Thoracic aorta (tissue), 2 donors: Measurements from ENCODE around the gene PRKCZ. TPM values are rescaled to one million over a fixed set of nuclear protein-coding genes. Genes with fewer than 3 reads are reported as not detected.
"Not testable (repeated sequence)": the region's sequence is repeated elsewhere in the genome, so short reads cannot be mapped to it uniquely, and the experiment has no call there.

Source experiments
- ATAC-seq: fragments of 150-250 bp; one replicate; pipeline ENCODE4 v1.8.0; 2017; ENCODE audit warnings: low read depth; ENCODE audit not compliant: insufficient number of reproducible peaks, low FRiP score
- DNase-seq: peaks from one replicate; pipeline ENCODE4 v3.0.0-alpha.2; 2020; ENCODE audit warnings: low spot score
- H3K27ac ChIP-seq, 2 donors: fragments of 200-600 bp; sonication (generic); 1 replicate in 1 of 2; 2 replicates in 1 of 2; pipeline ENCODE4 v1.5.1; 2016; ENCODE audit warnings: mild to moderate bottlenecking in 2 of 2, moderate library complexity in 2 of 2
- H3K27me3 ChIP-seq: fragments of 200-600 bp; sonication (generic); replicated peaks from 2 replicates; pipeline ENCODE4 v1.6.0; 2016; ENCODE audit warnings: mild to moderate bottlenecking; ENCODE audit not compliant: insufficient read depth
- H3K36me3 ChIP-seq: fragments of 200-600 bp; sonication (generic); one replicate; pipeline ENCODE4 v1.5.1; 2016
- H3K4me1 ChIP-seq, 2 donors: fragments of 200-600 bp; sonication (generic); 1 replicate in 1 of 2; 2 replicates in 1 of 2; pipeline versions ENCODE4 v1.5.1 to v1.6.0; 2016; ENCODE audit warnings: low read depth in 2 of 2, mild to moderate bottlenecking in 1 of 2; ENCODE audit not compliant: control insufficient read depth in 1 of 2
- H3K4me3 ChIP-seq: fragments of 200-600 bp; sonication (generic); 2 replicates; pipeline ENCODE4 v1.5.1; 2016; ENCODE audit warnings: mild to moderate bottlenecking
- H3K9me3 ChIP-seq: fragments of 200-600 bp; sonication (generic); 2 replicates; pipeline ENCODE4 v1.5.1; 2016
- total RNA-seq, 2 donors: library from RNA; depleted of rRNA; stranded (reverse); fragments of >200 nt; gene quantifications; one replicate each; pipeline versions ENCODE4 v1.1.0 to v1.2.3, GENCODE V29; 2016
- TF ChIP-seq, protein P1 (sequence below): fragments of 200-600 bp; sonication (generic); IDR thresholded peaks from one replicate; pipeline ENCODE4 v1.5.1; 2019; ENCODE audit warnings: antibody characterized with exemption

PRKCZ gene
- total RNA-seq, 2 donors from 2014 or later = 0.68 TPM; not detected in 1

GRCh38 chr1:2112280-2112701 lies 62.1 kb downstream of the PRKCZ start:
- H3K27me3 ChIP-seq = no peaks in the 10 kb centered on the region
- ATAC-seq = no peak
- DNase-seq = no peak

DNA sequence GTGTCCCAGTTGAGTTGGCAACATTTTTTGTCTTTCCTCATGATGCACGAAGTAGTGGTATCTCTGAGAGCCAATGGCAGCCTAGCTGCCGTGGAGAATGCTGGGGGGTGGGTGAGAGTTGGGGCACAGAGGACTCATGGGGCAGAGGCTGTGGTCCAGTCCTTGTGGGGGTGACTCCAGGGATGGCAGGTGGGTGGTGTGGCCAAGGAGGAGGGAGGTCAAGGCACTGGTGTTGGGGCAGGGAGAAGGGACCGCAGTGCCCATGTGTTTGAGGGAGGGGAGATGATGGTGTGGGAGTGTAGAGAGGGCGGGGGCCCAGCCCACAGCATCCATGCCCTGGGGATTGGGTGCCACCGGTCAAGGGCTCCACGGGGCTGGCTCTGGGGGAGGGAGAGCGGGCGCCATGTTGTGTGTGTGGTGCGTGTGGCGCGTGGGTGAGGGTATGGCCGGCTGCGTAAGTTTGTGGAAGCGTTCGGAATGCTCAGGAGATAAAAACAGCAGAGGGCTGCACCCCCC lies 63.5 kb downstream of the PRKCZ start:
- no peak overlapping the region for H3K4me3 ChIP-seq
- no peaks in the 10 kb centered on the region for H3K36me3 ChIP-seq
- no peaks in the 10 kb centered on the region for H3K9me3 ChIP-seq
- no peak overlapping the region for H3K27ac ChIP-seq
- DNase-seq (no peak), ATAC-seq (no peak)
- no peaks in the 10 kb centered on the region for H3K4me1 ChIP-seq
- no peaks in the 10 kb centered on the region for H3K27me3 ChIP-seq
- TF ChIP-seq, protein P1, sequence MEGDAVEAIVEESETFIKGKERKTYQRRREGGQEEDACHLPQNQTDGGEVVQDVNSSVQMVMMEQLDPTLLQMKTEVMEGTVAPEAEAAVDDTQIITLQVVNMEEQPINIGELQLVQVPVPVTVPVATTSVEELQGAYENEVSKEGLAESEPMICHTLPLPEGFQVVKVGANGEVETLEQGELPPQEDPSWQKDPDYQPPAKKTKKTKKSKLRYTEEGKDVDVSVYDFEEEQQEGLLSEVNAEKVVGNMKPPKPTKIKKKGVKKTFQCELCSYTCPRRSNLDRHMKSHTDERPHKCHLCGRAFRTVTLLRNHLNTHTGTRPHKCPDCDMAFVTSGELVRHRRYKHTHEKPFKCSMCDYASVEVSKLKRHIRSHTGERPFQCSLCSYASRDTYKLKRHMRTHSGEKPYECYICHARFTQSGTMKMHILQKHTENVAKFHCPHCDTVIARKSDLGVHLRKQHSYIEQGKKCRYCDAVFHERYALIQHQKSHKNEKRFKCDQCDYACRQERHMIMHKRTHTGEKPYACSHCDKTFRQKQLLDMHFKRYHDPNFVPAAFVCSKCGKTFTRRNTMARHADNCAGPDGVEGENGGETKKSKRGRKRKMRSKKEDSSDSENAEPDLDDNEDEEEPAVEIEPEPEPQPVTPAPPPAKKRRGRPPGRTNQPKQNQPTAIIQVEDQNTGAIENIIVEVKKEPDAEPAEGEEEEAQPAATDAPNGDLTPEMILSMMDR = no peak

More at GRCh38 chr1:2112280-2112701, 62.1 kb downstream of the PRKCZ start:
- no peaks in the 10 kb centered on the region for H3K4me1 ChIP-seq
- TF ChIP-seq, protein P1 = no peak
- no peaks in the 10 kb centered on the region for H3K9me3 ChIP-seq
- H3K36me3 ChIP-seq = no peaks in the 10 kb centered on the region
- H3K27ac ChIP-seq = no peak overlapping the region
- no peak overlapping the region for H3K4me3 ChIP-seq

DNA sequence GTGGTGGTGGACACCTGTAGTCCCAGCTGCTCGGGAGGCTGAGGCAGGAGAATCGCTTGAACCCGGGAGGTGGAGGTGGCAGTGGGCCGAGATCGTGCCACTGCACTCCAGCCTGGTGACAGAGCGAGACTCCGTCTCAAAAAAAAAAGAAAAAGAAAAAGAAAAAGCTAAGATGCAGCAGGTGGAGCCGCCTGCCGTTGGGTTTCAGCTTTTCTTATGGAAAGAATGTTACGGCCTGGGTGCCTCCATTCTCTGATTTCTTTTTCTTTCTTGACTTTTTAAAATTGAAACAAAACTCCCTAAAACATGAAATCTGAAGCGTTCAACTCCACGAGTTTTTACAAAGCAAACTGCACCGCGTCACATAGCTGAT lies 64.4 kb downstream of the PRKCZ start:
- not testable (repeated sequence) for H3K4me1 ChIP-seq, H3K27ac ChIP-seq, DNase-seq, H3K4me3 ChIP-seq, ATAC-seq, H3K36me3 ChIP-seq, H3K27me3 ChIP-seq, H3K9me3 ChIP-seq

GRCh38 chr1:2115008-2115641 lies 64.9 kb downstream of the PRKCZ start:
- Histone ChIP-seq H3K36me3 (no peaks in the 10 kb centered on the region), H3K9me3 (no peaks in the 10 kb centered on the region), H3K4me3 (no peak overlapping the region), H3K27ac (no peak overlapping the region), H3K27me3 (no peaks in the 10 kb centered on the region), H3K4me1 (no peaks in the 10 kb centered on the region)
- TF ChIP-seq, protein P1 = no peak
- no peak for ATAC-seq
- DNase-seq = no peak

- DNase-seq = no peak
- Histone ChIP-seq H3K27ac (no peak overlapping the region), H3K4me1 (no peaks in the 10 kb centered on the region), H3K27me3 (no peaks in the 10 kb centered on the region), H3K4me3 (no peak overlapping the region), H3K36me3 (no peaks in the 10 kb centered on the region), H3K9me3 (no peaks in the 10 kb centered on the region)
- TF ChIP-seq, protein P1 = no peak
- ATAC-seq = no peak
These were observed 65.6 kb downstream of the PRKCZ start for GRCh38 chr1:2115702-2116341.
